H1 (cell line): Measurements from ENCODE around the gene SCAPER. TPM values are rescaled to one million over a fixed set of nuclear protein-coding genes. Genes with fewer than 3 reads are reported as not detected.

ENCODE experiments used
- POU5F1 ChIP-seq: IDR thresholded peaks from 2 replicates; pipeline ENCODE4 v1.6.1; 2011; ENCODE audit warnings: low read depth, mild to moderate bottlenecking, low read length, moderate library complexity
- RNF2 ChIP-seq: fragments of 200-900, 300-1000 bp; sonication (generic); IDR thresholded peaks from 2 replicates; pipeline ENCODE4 v1.7.1; 2016; ENCODE audit warnings: borderline replicate concordance, low read depth, mild to moderate bottlenecking, antibody characterized with exemption, low read length; ENCODE audit not compliant: poor library complexity, severe bottlenecking; ENCODE audit errors: missing control alignments
- polyA plus RNA-seq, 7 experiments: library from polyadenylated mRNA; depleted of rRNA in 3 of 7; stranded (reverse) in 5 of 7; unstranded in 2 of 7; fragments of >200 nt in 5 of 7; fragments of 200-250 nt in 2 of 7; gene quantifications; 1 replicate in 5 of 7; 2 replicates in 1 of 7; 4 replicates in 1 of 7; pipeline versions ENCODE4 v1.2.1 to v1.2.3, GENCODE V29; 2011 to 2013; ENCODE audit warnings: missing spikeins in 2 of 7, mixed read lengths in 2 of 7
- total RNA-seq: library from RNA; stranded (reverse); fragmentation: NEBNext Ultra II Directional; extraction: Animal tissue kit (Norgen Biotek cat#: 25700); gene quantifications from 2 replicates; pipeline ENCODE4 v1.2.1, GENCODE V29; 2021

SCAPER gene
- total and polyA plus RNA-seq, 2 of the 8 experiments (the other 6 are each of a cell fraction or from before 2014, with no cell fraction given) = 1.6 to 6.8 TPM

GRCh38 chr15:76752549-76752948, 152.6 kb downstream of the SCAPER start (continued):
- no peak for TF ChIP-seq POU5F1
- TF ChIP-seq RNF2 = no peak
